Mesenchymal stem cell (in vitro differentiated cells and primary cell): ENCODE measurements around the gene COX5B.
"Not testable (repeated sequence)": the region's sequence is repeated elsewhere in the genome, so short reads cannot be mapped to it uniquely, and the experiment has no call there.

ENCODE experiments used
- DNase-seq: peaks from one replicate; pipeline ENCODE4 v3.0.0-alpha.2; 2013
- H2AFZ ChIP-seq: one replicate; pipeline ENCODE4 v1.6.1; 2013; ENCODE audit warnings: low read depth, mild to moderate bottlenecking, control low read depth, inconsistent platforms, low read length, moderate library complexity
- H2AK5ac ChIP-seq: 2 replicates; pipeline ENCODE4 v1.6.1; 2013; ENCODE audit warnings: low read length, moderate library complexity, mild to moderate bottlenecking, inconsistent platforms; ENCODE audit not compliant: severe bottlenecking
- H2BK120ac ChIP-seq: one replicate; pipeline ENCODE4 v1.6.1; 2013; ENCODE audit warnings: low read depth, mild to moderate bottlenecking, inconsistent platforms, low read length, moderate library complexity
- H2BK12ac ChIP-seq, 2 experiments: one replicate each; pipeline ENCODE4 v1.6.1; 2013; ENCODE audit warnings: inconsistent platforms in 2 of 2, low read length in 2 of 2, mild to moderate bottlenecking in 2 of 2, moderate library complexity in 2 of 2, control low read depth in 1 of 2
- H2BK15ac ChIP-seq: one replicate; pipeline ENCODE4 v1.6.1; 2013; ENCODE audit warnings: mild to moderate bottlenecking, low read depth, inconsistent platforms; ENCODE audit not compliant: poor library complexity, severe bottlenecking
- H2BK5ac ChIP-seq: 2 replicates; pipeline ENCODE4 v1.6.1; 2013; ENCODE audit warnings: low read depth, mild to moderate bottlenecking, low read length, control low read depth, inconsistent platforms; ENCODE audit not compliant: poor library complexity, severe bottlenecking
- H3K14ac ChIP-seq, 2 experiments: one replicate each; pipeline ENCODE4 v1.6.1; 2013; ENCODE audit warnings: inconsistent platforms in 2 of 2, low read length in 2 of 2, control low read depth in 1 of 2, mild to moderate bottlenecking in 1 of 2, moderate library complexity in 1 of 2
- H3K18ac ChIP-seq, 2 experiments: one replicate each; pipeline ENCODE4 v1.6.1; 2013; ENCODE audit warnings: inconsistent platforms in 2 of 2, low read length in 2 of 2, control low read depth in 1 of 2, low read depth in 1 of 2, mild to moderate bottlenecking in 1 of 2
- H3K23ac ChIP-seq, 2 experiments: one replicate each; pipeline ENCODE4 v1.6.1; 2013; ENCODE audit warnings: inconsistent platforms in 2 of 2, low read length in 2 of 2, mild to moderate bottlenecking in 2 of 2, moderate library complexity in 2 of 2, control low read depth in 1 of 2
- H3K27ac ChIP-seq: 2 replicates; pipeline ENCODE4 v1.5.1; 2013; ENCODE audit warnings: mild to moderate bottlenecking, moderate library complexity, low read length, control low read depth, inconsistent platforms; ENCODE audit not compliant: poor library complexity, severe bottlenecking
- H3K27me3 ChIP-seq, 2 experiments: 2 replicates each; pipeline versions ENCODE4 v1.6.1 to v1.7.0; 2013; ENCODE audit warnings: low read length in 2 of 2, mild to moderate bottlenecking in 2 of 2, moderate library complexity in 2 of 2, control low read depth in 1 of 2, inconsistent platforms in 1 of 2; ENCODE audit not compliant: control insufficient read depth in 1 of 2, insufficient read depth in 1 of 2
- H3K36me3 ChIP-seq, 2 experiments: 2 replicates each; pipeline versions ENCODE4 v1.6.1 to v1.7.0; 2013; ENCODE audit warnings: low read length in 2 of 2, control low read depth in 1 of 2, inconsistent platforms in 1 of 2, low read depth in 1 of 2, mild to moderate bottlenecking in 1 of 2; ENCODE audit not compliant: insufficient read depth in 2 of 2, control insufficient read depth in 1 of 2
- H3K4ac ChIP-seq, 2 experiments: one replicate each; pipeline ENCODE4 v1.6.1; 2013; ENCODE audit warnings: inconsistent platforms in 2 of 2, low read length in 2 of 2, mild to moderate bottlenecking in 2 of 2, moderate library complexity in 2 of 2, control low read depth in 1 of 2, low read depth in 1 of 2
- H3K4me1 ChIP-seq: 2 replicates; pipeline ENCODE4 v1.6.1; 2013; ENCODE audit warnings: low read depth, low read length, control low read depth; ENCODE audit not compliant: control insufficient read depth, insufficient read depth
- H3K4me2 ChIP-seq: 2 replicates; pipeline ENCODE4 v1.6.1; 2013; ENCODE audit warnings: low read length, mild to moderate bottlenecking, inconsistent platforms; ENCODE audit not compliant: poor library complexity, severe bottlenecking
- H3K4me3 ChIP-seq, 2 experiments: 2 replicates each; pipeline versions ENCODE4 v1.5.1 to v1.7.0; 2013; ENCODE audit warnings: low read length in 2 of 2, mild to moderate bottlenecking in 2 of 2, control low read depth in 1 of 2, low read depth in 1 of 2; ENCODE audit not compliant: insufficient read depth in 1 of 2
- H3K79me1 ChIP-seq: replicated peaks from 2 replicates; pipeline ENCODE4 v1.6.1; 2013; ENCODE audit warnings: mild to moderate bottlenecking, control low read depth, low read length, inconsistent platforms; ENCODE audit not compliant: poor library complexity, severe bottlenecking
- H3K9ac ChIP-seq: 2 replicates; pipeline ENCODE4 v1.7.0; 2013; ENCODE audit warnings: mild to moderate bottlenecking, low read length, moderate library complexity
- H3K9me3 ChIP-seq: 2 replicates; pipeline ENCODE4 v1.7.0; 2013; ENCODE audit warnings: mild to moderate bottlenecking, low read length; ENCODE audit not compliant: control insufficient read depth
- H4K8ac ChIP-seq: one replicate; pipeline ENCODE4 v1.6.1; 2013; ENCODE audit warnings: inconsistent platforms, mild to moderate bottlenecking, low read length, moderate library complexity
- H4K91ac ChIP-seq: one replicate; pipeline ENCODE4 v1.6.1; 2013; ENCODE audit warnings: mild to moderate bottlenecking, low read length, inconsistent platforms
- WGBS: methylation state at CpG from one replicate; pipeline ENCODE4 v1.1.7; 2013; ENCODE audit warnings: mixed read lengths; 5-methylcytosine and 5-hydroxymethylcytosine counted together

Gene COX5B

DNA sequence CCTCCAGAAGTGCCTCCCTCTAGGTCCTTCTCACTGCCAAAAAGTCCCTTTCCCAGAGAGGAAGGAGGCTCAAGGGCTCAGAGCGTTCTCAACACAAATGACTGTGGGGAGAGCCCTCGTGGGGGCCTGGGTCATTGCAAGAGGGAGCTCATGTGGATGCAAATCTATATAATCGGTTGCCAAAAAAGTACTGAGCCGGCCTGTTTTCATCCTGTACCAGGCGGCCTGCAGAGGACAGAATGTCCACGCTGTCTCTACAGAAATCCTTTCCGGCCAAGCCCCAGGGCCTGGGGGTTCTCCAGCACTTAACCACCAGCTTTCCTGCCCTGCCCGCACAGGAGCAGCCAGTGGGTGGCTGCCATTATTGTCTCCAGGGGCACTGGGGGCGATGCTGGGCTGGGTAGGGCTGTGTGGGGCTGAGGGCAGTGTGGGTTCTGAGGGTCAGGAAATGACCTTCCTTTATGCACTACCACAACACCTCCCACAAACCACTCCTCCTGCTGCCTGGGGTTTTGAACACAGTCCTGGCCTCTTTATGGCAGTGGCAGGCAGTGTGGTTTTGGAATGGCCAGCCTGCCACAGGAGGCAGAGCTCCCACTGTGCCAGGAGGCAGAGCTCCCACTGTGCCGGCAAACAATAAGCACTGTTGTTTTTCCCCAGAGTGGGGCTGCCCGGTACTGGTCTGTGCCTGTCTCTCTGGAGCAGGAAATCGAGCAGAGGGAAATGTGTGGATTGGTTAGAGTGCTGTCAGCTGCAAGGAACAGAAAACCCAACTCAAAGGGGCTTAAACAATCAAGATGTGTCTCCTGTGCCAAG, 40.1 kb upstream of the COX5B start:
- not testable (repeated sequence) for H3K4me1 ChIP-seq, H3K23ac ChIP-seq, H3K27ac ChIP-seq, H2BK12ac ChIP-seq, H2BK120ac ChIP-seq, H2AK5ac ChIP-seq, H3K14ac ChIP-seq, H4K8ac ChIP-seq, H3K4me3 ChIP-seq, H3K4ac ChIP-seq, H4K91ac ChIP-seq, H3K18ac ChIP-seq, H3K27me3 ChIP-seq, H2BK15ac ChIP-seq, H2BK5ac ChIP-seq, H2AFZ ChIP-seq, H3K4me2 ChIP-seq, H3K79me1 ChIP-seq, H3K9me3 ChIP-seq, H3K36me3 ChIP-seq, H3K9ac ChIP-seq, DNase-seq
- no CpG with 5 or more reads among the region's 12 CpGs for WGBS

DNA sequence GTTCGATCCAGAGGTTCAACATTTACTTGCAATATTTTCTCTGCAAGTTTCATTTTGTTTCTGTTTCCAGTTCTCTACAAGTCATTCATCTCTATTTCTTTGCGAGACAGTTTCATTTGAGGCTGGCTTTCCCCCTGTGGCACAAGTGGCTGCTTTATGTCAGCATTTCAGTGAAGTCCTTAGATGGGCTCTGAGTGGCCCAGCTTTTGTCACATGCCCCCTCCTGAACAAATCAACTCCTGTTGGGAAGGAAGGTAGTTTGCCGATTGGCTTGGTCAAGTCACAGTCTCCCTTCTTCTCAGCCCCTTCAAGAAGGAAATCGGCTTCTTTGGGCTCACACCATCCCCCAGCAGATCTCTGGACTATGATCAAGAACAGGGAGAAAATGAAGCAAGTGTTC, 37.1 kb upstream of the COX5B start:
- H4K91ac ChIP-seq, H3K4me2 ChIP-seq, H2BK5ac ChIP-seq, H2AK5ac ChIP-seq, H4K8ac ChIP-seq, H3K79me1 ChIP-seq, H3K27ac ChIP-seq, H2BK12ac ChIP-seq, H3K4me3 ChIP-seq, H3K4ac ChIP-seq, H3K18ac ChIP-seq, H3K27me3 ChIP-seq, DNase-seq, H3K4me1 ChIP-seq, H2BK15ac ChIP-seq, H3K36me3 ChIP-seq, H3K9ac ChIP-seq, H3K23ac ChIP-seq, H2BK120ac ChIP-seq, H3K14ac ChIP-seq, H3K9me3 ChIP-seq, H2AFZ ChIP-seq: not testable (repeated sequence)
- 88% methylated on average over 2 of the region's 4 CpGs for WGBS

DNA sequence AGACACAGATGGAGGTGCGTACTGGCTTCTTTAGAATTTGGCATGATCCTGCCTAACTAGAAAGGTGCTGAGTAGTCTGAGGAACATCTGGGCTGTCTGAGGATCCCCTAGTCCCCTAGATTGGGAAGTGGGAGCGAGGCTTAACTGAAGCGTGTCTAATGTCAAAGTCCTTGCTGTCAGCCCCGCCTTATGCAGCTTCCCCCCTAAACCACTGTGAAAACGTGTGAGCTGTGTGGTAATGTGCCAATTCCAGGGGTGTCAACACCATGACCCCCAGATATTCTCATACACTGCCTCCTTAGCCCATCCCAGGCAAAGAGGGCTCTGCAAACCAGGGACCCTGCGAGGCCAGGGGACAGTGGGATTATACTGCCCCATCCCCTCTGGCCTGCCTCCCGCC, 34.0 kb upstream of the COX5B start:
- not testable (repeated sequence) for H2BK15ac ChIP-seq, H3K4me2 ChIP-seq, H4K8ac ChIP-seq, H3K23ac ChIP-seq, H3K27me3 ChIP-seq, DNase-seq, H3K4ac ChIP-seq, H4K91ac ChIP-seq, H3K36me3 ChIP-seq, H3K9me3 ChIP-seq, H3K9ac ChIP-seq, H2AK5ac ChIP-seq, H2BK12ac ChIP-seq, H3K4me1 ChIP-seq, H3K79me1 ChIP-seq, H3K18ac ChIP-seq, H3K4me3 ChIP-seq, H3K27ac ChIP-seq, H2BK5ac ChIP-seq, H2AFZ ChIP-seq, H2BK120ac ChIP-seq, H3K14ac ChIP-seq
- WGBS: no CpG with 5 or more reads among the region's 7 CpGs

DNA sequence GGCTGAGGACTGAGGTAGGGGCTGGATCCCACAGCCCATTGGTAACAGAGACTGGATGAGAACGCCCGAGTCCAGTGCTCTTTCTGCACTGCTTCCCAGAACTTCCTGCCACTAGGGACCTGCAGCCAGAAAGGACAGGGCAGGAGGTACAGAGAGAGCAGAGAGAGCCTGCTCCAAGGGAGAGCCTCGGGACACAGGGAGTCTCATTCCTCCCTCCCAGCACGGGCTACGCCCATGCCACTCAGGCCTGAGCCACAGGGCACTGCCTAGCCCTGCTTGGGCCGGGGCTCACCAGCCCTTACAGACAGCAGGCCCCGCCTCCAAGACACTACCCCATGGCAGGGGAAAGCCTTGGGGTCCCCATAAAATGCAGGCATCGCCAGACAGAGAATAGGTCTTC, 30.1 kb upstream of the COX5B start:
- H2AFZ ChIP-seq, H3K23ac ChIP-seq, H3K36me3 ChIP-seq, H4K91ac ChIP-seq, H3K9me3 ChIP-seq, H3K79me1 ChIP-seq, DNase-seq, H3K14ac ChIP-seq, H2BK5ac ChIP-seq, H2BK12ac ChIP-seq, H3K27me3 ChIP-seq, H3K9ac ChIP-seq, H2AK5ac ChIP-seq, H3K4me2 ChIP-seq, H2BK120ac ChIP-seq, H3K4me3 ChIP-seq, H4K8ac ChIP-seq, H3K18ac ChIP-seq, H3K27ac ChIP-seq, H3K4me1 ChIP-seq, H2BK15ac ChIP-seq, H3K4ac ChIP-seq: not testable (repeated sequence)
- WGBS: no CpG with 5 or more reads among the region's 8 CpGs
